ENCODE measurements around the gene P2RY12. TPM values are rescaled to one million over a fixed set of nuclear protein-coding genes. Genes with fewer than 3 reads are reported as not detected.
A peak's percentile ranks its signal among the peaks of the same experiment; 100 is the strongest.

P2RY12 gene
- total and polyA plus RNA-seq, 2 experiments from 2014 or later, result 0.22 TPM; not detected in 1

- no peak for TF ChIP-seq CTCF (IDR thresholded peaks at IDR 0.05; ENCODE audit: low read depth, low read length)
Observed at GRCh38 chr3:151386056-151386455, 1.5 kb upstream of the P2RY12 start.

GRCh38 chr3:151383956-151384355, 597 bp downstream of the P2RY12 start:
- no peaks in the 10 kb centered on the region for H3K36me3 ChIP-seq
- H3K27me3 ChIP-seq, result no peaks in the 10 kb centered on the region
- H3K4me1 ChIP-seq (ENCODE audit: low read depth), result peaks cover 12% of the 10 kb centered on the region
- H3K27ac ChIP-seq, result no peak overlapping the region
- DNase-seq (ENCODE audit: low read depth in 1 of 2, low spot score in 1 of 2), result no peak
- TF ChIP-seq CTCF (IDR thresholded peaks at IDR 0.05; ENCODE audit: low read depth, low read length), result no peak
- H3K9me3 ChIP-seq (ENCODE audit: low read depth), result no peaks in the 10 kb centered on the region
- no peak overlapping the region for H3K4me3 ChIP-seq

More at GRCh38 chr3:151386056-151386455, 1.5 kb upstream of the P2RY12 start:
- H3K4me1 ChIP-seq (ENCODE audit: low read depth), result peaks cover 12% of the 10 kb centered on the region
- no peak overlapping the region for H3K27ac ChIP-seq
- H3K36me3 ChIP-seq, result no peaks in the 10 kb centered on the region
- no peak for DNase-seq (ENCODE audit: low read depth in 1 of 2, low spot score in 1 of 2)
- no peak overlapping the region for H3K4me3 ChIP-seq
- H3K9me3 ChIP-seq (ENCODE audit: low read depth), result no peaks in the 10 kb centered on the region
- H3K27me3 ChIP-seq, result no peaks in the 10 kb centered on the region

GRCh38 chr3:151383111-151383510, 1.4 kb downstream of the P2RY12 start:
- Histone ChIP-seq H3K4me3 (no peak overlapping the region), H3K27me3 (no peaks in the 10 kb centered on the region), H3K36me3 (no peaks in the 10 kb centered on the region), H3K27ac (no peak overlapping the region), H3K4me1 (ENCODE audit: low read depth) (peaks cover 12% of the 10 kb centered on the region), H3K9me3 (ENCODE audit: low read depth) (no peaks in the 10 kb centered on the region)
- no peak for TF ChIP-seq CTCF (IDR thresholded peaks at IDR 0.05; ENCODE audit: low read depth, low read length)
- no peak for DNase-seq (ENCODE audit: low read depth in 1 of 2, low spot score in 1 of 2)

GRCh38 chr3:151382671-151383070, 1.9 kb downstream of the P2RY12 start:
- Histone ChIP-seq H3K9me3 (ENCODE audit: low read depth) (no peaks in the 10 kb centered on the region), H3K4me1 (ENCODE audit: low read depth) (peaks cover 12% of the 10 kb centered on the region), H3K4me3 (no peak overlapping the region), H3K27ac (no peak overlapping the region), H3K27me3 (no peaks in the 10 kb centered on the region), H3K36me3 (no peaks in the 10 kb centered on the region)
- DNase-seq (ENCODE audit: low read depth in 1 of 2, low spot score in 1 of 2), result no peak
- TF ChIP-seq CTCF (IDR thresholded peaks at IDR 0.05; ENCODE audit: low read depth, low read length), result no peak

- no peaks in the 10 kb centered on the region for H3K9me3 ChIP-seq (ENCODE audit: low read depth)
- no peaks in the 10 kb centered on the region for H3K27me3 ChIP-seq
- peak; percentile 84 for TF ChIP-seq CTCF (IDR thresholded peaks at IDR 0.05; ENCODE audit: low read depth, low read length)
- H3K4me1 ChIP-seq (ENCODE audit: low read depth), result peaks cover 12% of the 10 kb centered on the region
- peak; percentile 46 to 56 for DNase-seq (ENCODE audit: low read depth in 1 of 2, low spot score in 1 of 2)
- H3K27ac ChIP-seq, result peak overlapping the region; percentile 47
- H3K4me3 ChIP-seq, result no peak overlapping the region
- no peaks in the 10 kb centered on the region for H3K36me3 ChIP-seq
Observed at GRCh38 chr3:151379083-151379734, 5.3 kb downstream of the P2RY12 start.
